Calu3 (cell line): ENCODE measurements around the gene LIMS2. TPM values are rescaled to one million over a fixed set of nuclear protein-coding genes. Genes with fewer than 3 reads are reported as not detected.

Experiments used
- BruUV-seq: library from RNA; stranded (reverse); fragments of 400-500 nt; replicated peaks from 2 replicates; lab custom pipeline; 2021; lab: Mats Ljungman, UMichigan
- CTCF ChIA-PET: fragments of 300-600 bp; sonication (Branson Sonifier 250); formaldehyde crosslinking; loops from one replicate; lab custom pipeline; 2022; ENCODE audit warnings: antibody characterized with exemption; lab: Charles Lee
- DNase-seq: peaks from one replicate; pipeline ENCODE4 v3.0.0; 2022
- H3K27ac Mint-ChIP-seq: one replicate; pipeline ENCODE4 v1.8.0; 2022; ENCODE audit warnings: mixed read lengths; ENCODE audit not compliant: unreplicated experiment
- H3K27me3 Mint-ChIP-seq: one replicate; pipeline ENCODE4 v1.8.0; 2022; ENCODE audit warnings: mixed read lengths; ENCODE audit not compliant: unreplicated experiment
- H3K36me3 Mint-ChIP-seq: one replicate; pipeline ENCODE4 v1.8.0; 2022; ENCODE audit warnings: mild to moderate bottlenecking, moderate library complexity, mixed read lengths; ENCODE audit not compliant: insufficient read depth, unreplicated experiment
- H3K4me1 Mint-ChIP-seq: one replicate; pipeline ENCODE4 v1.8.0; 2022; ENCODE audit warnings: mild to moderate bottlenecking, low read depth, mixed read lengths; ENCODE audit not compliant: unreplicated experiment
- H3K4me3 Mint-ChIP-seq: one replicate; pipeline ENCODE4 v1.8.0; 2022; ENCODE audit warnings: mild to moderate bottlenecking, low read depth, moderate library complexity, mixed read lengths; ENCODE audit not compliant: unreplicated experiment
- H3K9me3 Mint-ChIP-seq: one replicate; pipeline ENCODE4 v1.8.0; 2022; ENCODE audit warnings: low read depth, mixed read lengths; ENCODE audit not compliant: unreplicated experiment
- CTCF ChIP-seq: fragments of 200-600 bp; IDR thresholded peaks from one replicate; pipeline ENCODE4 v1.8.0; 2022; ENCODE audit warnings: antibody characterized with exemption; ENCODE audit not compliant: unreplicated experiment
- intact Hi-C: fragments of 100-400 bp; cut with micrococcal nuclease; formaldehyde crosslinking; loops from one replicate; pipeline ENCODE4 v1.10.0; 2022; ENCODE audit not compliant: unreplicated experiment
- total RNA-seq: library from RNA; stranded (reverse); gene quantifications from 2 replicates; pipeline ENCODE4 v1.2.3, GENCODE V29; 2022

Gene LIMS2
- total RNA-seq, 1 experiment from 2014 or later: 0.31 TPM

DNA sequence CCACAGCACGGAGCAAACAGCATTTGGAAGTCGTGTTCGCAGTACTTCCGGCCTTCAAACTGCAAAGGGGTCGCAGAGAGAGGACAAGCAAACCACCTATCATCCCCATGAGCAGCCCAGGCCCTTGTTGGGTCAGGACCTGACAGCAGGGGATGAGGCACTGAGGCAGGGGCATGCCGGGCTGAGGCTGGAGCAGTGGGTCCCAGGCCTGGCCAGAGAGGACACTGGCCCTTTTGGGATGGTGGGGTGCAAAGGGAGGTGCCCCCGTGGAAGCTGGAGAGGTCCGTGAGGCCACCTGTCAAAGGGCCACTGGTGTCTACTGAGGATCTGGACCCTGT lies 20.5 kb downstream of the LIMS2 start:
- H3K27ac Mint-ChIP-seq: no peak overlapping the region
- BruUV-seq: no TSS peak
- CTCF ChIA-PET: no interaction called here

DNA sequence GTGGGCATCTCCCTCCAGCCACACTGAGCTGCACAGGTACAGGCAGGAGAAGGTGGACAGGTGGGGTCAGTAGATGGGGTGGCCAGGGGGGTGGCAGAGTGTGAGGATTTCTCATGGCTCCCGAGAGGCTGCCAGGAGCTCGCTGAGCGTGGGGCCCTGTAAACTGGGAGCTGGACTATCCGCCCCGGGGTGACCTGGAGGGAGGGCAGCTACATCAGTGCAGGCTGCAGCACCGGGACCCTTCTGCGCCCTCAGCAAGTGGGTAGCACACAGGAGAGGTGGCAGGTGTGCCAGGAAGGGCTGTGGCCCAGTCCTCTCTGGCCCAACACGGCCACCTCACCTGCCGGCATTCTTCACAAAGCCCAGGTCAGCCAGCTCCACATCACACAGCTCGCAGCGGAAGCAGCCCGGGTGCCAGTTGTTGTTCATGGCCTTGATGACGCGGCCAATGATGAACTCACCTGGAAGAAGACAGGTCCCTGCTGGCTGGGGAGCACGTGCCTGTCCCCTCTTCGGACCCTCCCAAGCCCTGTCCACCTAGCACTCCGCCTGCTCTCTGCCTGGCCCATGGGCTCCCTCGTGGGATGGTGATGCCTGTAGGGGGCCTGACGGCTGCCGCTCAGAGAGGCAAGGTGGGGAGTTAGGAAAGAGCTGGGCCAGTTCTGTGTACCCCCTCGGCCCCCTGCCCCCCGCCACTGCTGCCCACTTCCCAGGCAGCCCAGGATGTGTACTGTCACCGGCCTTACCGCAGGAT lies 21.1 kb downstream of the LIMS2 start:
- no peaks in the 10 kb centered on the region for H3K9me3 Mint-ChIP-seq
- H3K36me3 Mint-ChIP-seq: no peaks in the 10 kb centered on the region
- BruUV-seq: no TSS peak
- H3K27me3 Mint-ChIP-seq: peaks cover 79% of the 10 kb centered on the region
- H3K4me1 Mint-ChIP-seq: no peaks in the 10 kb centered on the region
- CTCF ChIA-PET: no interaction called here
- DNase-seq: no peak
- intact Hi-C loops: no loop called here
- H3K4me3 Mint-ChIP-seq: no peak overlapping the region
- H3K27ac Mint-ChIP-seq: no peak overlapping the region
- no peak for TF ChIP-seq CTCF

More for the DNA sequence above, 20.5 kb downstream of the LIMS2 start:
- Mint-ChIP-seq H3K36me3 (no peaks in the 10 kb centered on the region), H3K4me3 (no peak overlapping the region), H3K4me1 (no peaks in the 10 kb centered on the region), H3K27me3 (peaks cover 79% of the 10 kb centered on the region), H3K9me3 (no peaks in the 10 kb centered on the region)
- intact Hi-C loops: no loop called here
- TF ChIP-seq CTCF: no peak
- DNase-seq: no peak

GRCh38 chr2:127653421-127654083 lies 21.8 kb downstream of the LIMS2 start:
- peaks cover 78% of the 10 kb centered on the region for H3K27me3 Mint-ChIP-seq
- BruUV-seq: no TSS peak
- no peak for TF ChIP-seq CTCF
- intact Hi-C loops: no loop called here
- no peak for DNase-seq
- H3K4me1 Mint-ChIP-seq: no peaks in the 10 kb centered on the region
- H3K4me3 Mint-ChIP-seq: no peak overlapping the region
- H3K27ac Mint-ChIP-seq: no peak overlapping the region
- CTCF ChIA-PET: no interaction called here
- no peaks in the 10 kb centered on the region for H3K9me3 Mint-ChIP-seq
- no peaks in the 10 kb centered on the region for H3K36me3 Mint-ChIP-seq

DNA sequence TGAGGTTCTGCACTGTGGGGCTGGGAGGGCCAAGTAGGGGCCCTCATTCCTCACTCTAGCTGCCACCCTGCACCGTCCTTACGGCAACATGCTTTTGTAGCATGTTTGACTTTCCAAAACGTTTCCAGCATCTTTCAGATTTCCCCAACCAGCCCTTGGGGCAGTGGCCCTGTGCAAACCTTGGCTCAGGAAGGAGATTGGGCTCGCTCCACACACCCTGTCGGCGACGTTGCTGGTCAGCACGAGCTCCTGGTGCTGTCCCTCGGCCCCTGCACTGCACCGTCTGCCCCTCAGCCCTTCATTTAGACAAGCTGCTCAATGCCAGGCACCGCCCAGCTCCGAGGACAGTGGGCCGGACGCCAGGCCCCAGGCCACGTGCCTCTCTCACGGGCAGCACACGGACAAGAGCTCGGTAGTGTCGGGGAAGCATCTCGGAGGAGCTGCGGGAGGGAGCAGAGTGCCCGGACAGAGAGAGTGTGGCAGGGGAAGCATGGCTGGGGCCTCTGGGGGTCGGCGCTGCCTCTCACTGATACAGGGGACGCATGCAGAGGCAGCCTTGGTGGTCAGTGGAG lies 22.5 kb downstream of the LIMS2 start:
- no peak overlapping the region for H3K27ac Mint-ChIP-seq
- H3K36me3 Mint-ChIP-seq: no peaks in the 10 kb centered on the region
- peaks cover 71% of the 10 kb centered on the region for H3K27me3 Mint-ChIP-seq
- no TSS peak for BruUV-seq
- no peak for TF ChIP-seq CTCF
- no peak for DNase-seq
- H3K9me3 Mint-ChIP-seq: no peaks in the 10 kb centered on the region
- no peaks in the 10 kb centered on the region for H3K4me1 Mint-ChIP-seq
- H3K4me3 Mint-ChIP-seq: no peak overlapping the region
- intact Hi-C loops: no loop called here
- CTCF ChIA-PET: no interaction called here
